HCT116 (cell line): ENCODE results near the gene HRK. TPM values are rescaled to one million over a fixed set of nuclear protein-coding genes. Genes with fewer than 3 reads are reported as not detected.

Experiments used
- ATAC-seq: fragments of 200-7000 bp; cut with Tn5 transposase; 2 replicates; pipeline ENCODE4 v1.9.1; 2020; ENCODE audit warnings: mild to moderate bottlenecking, moderate library complexity
- BruUV-seq: library from RNA; stranded (reverse); fragments of 400-500 nt; replicated peaks from 2 replicates; lab custom pipeline; 2021; lab: Mats Ljungman, UMichigan
- CTCF ChIA-PET: fragments of 300-600 bp; sonication (Branson Sonifier 250); formaldehyde crosslinking; loops from one replicate; lab custom pipeline; 2021; ENCODE audit warnings: antibody characterized with exemption; lab: Charles Lee
- POLR2A ChIA-PET: fragments of 300-600, 350-600 bp; sonication (Branson Sonifier 250); formaldehyde crosslinking; loops from one replicate; lab custom pipeline; 2021; ENCODE audit warnings: antibody characterized with exemption; lab: Charles Lee
- RAD21 ChIA-PET, 2 experiments: fragments of 300-600 bp; sonication (Branson Sonifier 250); formaldehyde crosslinking; loops; one replicate each; lab custom pipeline; 2023; ENCODE audit warnings: low total read pairs in 2 of 2; ENCODE audit not compliant: uncharacterized antibody in 2 of 2, unreplicated experiment in 2 of 2, low non-redundant PET in 1 of 2; lab: Charles Lee
- DNase-seq: peaks from one replicate; pipeline ENCODE4 v3.0.0-alpha.2; 2010; ENCODE audit warnings: low read depth, low spot score
- H2AFZ ChIP-seq: fragments of 200-600 bp; shearing (Covaris generic), sonication (generic); 2 replicates; pipeline ENCODE4 v1.6.1; 2017; ENCODE audit warnings: low read depth, mixed run types, mixed read lengths, antibody characterized with exemption, low read length; ENCODE audit not compliant: poor library complexity, severe bottlenecking
- H3K27ac ChIP-seq: 2 replicates; pipeline ENCODE4 v1.5.1; 2012; ENCODE audit warnings: low read depth, low read length
- H3K27me3 ChIP-seq: fragments of 200-600 bp; sonication (generic); 2 replicates; pipeline ENCODE4 v1.6.1; 2016; ENCODE audit warnings: mixed run types, low read length, mixed read lengths; ENCODE audit not compliant: insufficient read depth
- H3K36me3 ChIP-seq, 2 experiments: fragments of 200-500 bp in 1 of 2; fragments of 200-600 bp in 1 of 2; sonication (Bioruptor generic) in 1 of 2; sonication (generic) in 1 of 2; 2 replicates each; pipeline versions ENCODE4 v1.5.1 to v1.6.1; 2014 to 2016; ENCODE audit warnings: low read length in 2 of 2, inconsistent platforms in 1 of 2, mixed read lengths in 1 of 2, mixed run types in 1 of 2; ENCODE audit not compliant: insufficient read depth in 2 of 2, control insufficient read depth in 1 of 2
- H3K4me1 ChIP-seq, 2 experiments: fragments of 200-600 bp in 1 of 2; sonication (generic) in 1 of 2; 2 replicates each; pipeline versions ENCODE4 v1.5.1 to v1.6.1; 2012 to 2017; ENCODE audit warnings: low read length in 2 of 2, inconsistent platforms in 1 of 2, mild to moderate bottlenecking in 1 of 2, mixed read lengths in 1 of 2, mixed run types in 1 of 2, moderate library complexity in 1 of 2; ENCODE audit not compliant: insufficient read depth in 2 of 2, control insufficient read depth in 1 of 2
- H3K4me2 ChIP-seq: fragments of 200-600 bp; sonication (generic); 2 replicates; pipeline ENCODE4 v1.6.1; 2017; ENCODE audit warnings: mixed run types, low read length, mixed read lengths
- H3K4me3 ChIP-seq, 2 experiments: fragments of 200-600 bp in 1 of 2; sonication (generic) in 1 of 2; replicated peaks in 1 of 2; 2 replicates each; pipeline ENCODE4 v1.5.1; 2011 to 2016; ENCODE audit warnings: low read length in 2 of 2, control low read depth in 1 of 2, low read depth in 1 of 2, mild to moderate bottlenecking in 1 of 2, mixed read lengths in 1 of 2, mixed run types in 1 of 2
- H3K79me2 ChIP-seq: fragments of 200-600 bp; sonication (generic); 2 replicates; pipeline ENCODE4 v1.6.1; 2017; ENCODE audit warnings: mild to moderate bottlenecking, mixed run types, low read length, moderate library complexity, mixed read lengths; ENCODE audit not compliant: insufficient read depth
- H3K9ac ChIP-seq: fragments of 200-600 bp; sonication (generic); 2 replicates; pipeline ENCODE4 v1.6.1; 2016; ENCODE audit warnings: low read length, mixed read lengths
- H3K9me2 ChIP-seq: fragments of 200-600 bp; sonication (generic), shearing (Covaris generic); 2 replicates; pipeline ENCODE4 v1.6.1; 2017; ENCODE audit warnings: mixed run types, mild to moderate bottlenecking, moderate library complexity; ENCODE audit not compliant: insufficient read depth
- H3K9me3 ChIP-seq, 2 experiments: fragments of 200-500 bp in 1 of 2; fragments of 200-600 bp in 1 of 2; sonication (Bioruptor generic) in 1 of 2; sonication (generic) in 1 of 2; 2 replicates each; pipeline ENCODE4 v1.6.1; 2014 to 2017; ENCODE audit warnings: low read length in 2 of 2, mixed read lengths in 2 of 2, inconsistent platforms in 1 of 2, low read depth in 1 of 2, mild to moderate bottlenecking in 1 of 2, mixed run types in 1 of 2, moderate library complexity in 1 of 2; ENCODE audit not compliant: control insufficient read depth in 1 of 2, insufficient read depth in 1 of 2
- H4K20me1 ChIP-seq: fragments of 200-600 bp; sonication (generic), shearing (Covaris generic); 2 replicates; pipeline ENCODE4 v1.6.1; 2017; ENCODE audit warnings: mixed run types, mild to moderate bottlenecking, moderate library complexity; ENCODE audit not compliant: insufficient read depth
- CBX3 ChIP-seq: IDR thresholded peaks from 2 replicates; pipeline ENCODE4 v1.6.1; 2012; ENCODE audit warnings: low read depth
- CTCF ChIP-seq, 3 experiments: fragments of 200-600 bp in 1 of 3; sonication (generic) in 1 of 3; IDR thresholded peaks in 2 of 3; conservative IDR thresholded peaks in 1 of 3; 2 replicates each; pipeline ENCODE4 v1.5.1; 2012 to 2017; ENCODE audit warnings: low read depth in 2 of 3, low read length in 2 of 3, antibody characterized with exemption in 1 of 3, borderline replicate concordance in 1 of 3, control low read depth in 1 of 3, mild to moderate bottlenecking in 1 of 3, mixed read lengths in 1 of 3, mixed run types in 1 of 3, moderate library complexity in 1 of 3; ENCODE audit not compliant: insufficient read depth in 1 of 3
- EGR1 ChIP-seq: IDR thresholded peaks from 2 replicates; pipeline ENCODE4 v1.6.1; 2012; ENCODE audit warnings: low read depth
- ELF1 ChIP-seq: IDR thresholded peaks from 2 replicates; pipeline ENCODE4 v1.6.1; 2012; ENCODE audit warnings: low read depth, borderline replicate concordance
- EZH2 ChIP-seq: fragments of 200-600 bp; sonication (generic); IDR thresholded peaks from 2 replicates; pipeline ENCODE4 v1.6.1; 2017; ENCODE audit warnings: antibody characterized with exemption, mixed run types
- EZH2phosphoT487 ChIP-seq: fragments of 200-600 bp; IDR thresholded peaks from 2 replicates; pipeline ENCODE4 v1.6.1; 2018; ENCODE audit warnings: antibody characterized with exemption, borderline replicate concordance
- FOSL1 ChIP-seq: IDR thresholded peaks from 2 replicates; pipeline ENCODE4 v1.6.1; 2012; ENCODE audit warnings: low read depth
- JUND ChIP-seq: IDR thresholded peaks from 2 replicates; pipeline ENCODE4 v1.6.1; 2012
- POLR2AphosphoS5 ChIP-seq: IDR thresholded peaks from 2 replicates; pipeline ENCODE4 v1.6.1; 2011; ENCODE audit warnings: mild to moderate bottlenecking, low read depth, low read length, moderate library complexity
- RAD21 ChIP-seq: IDR thresholded peaks from 2 replicates; pipeline ENCODE4 v1.6.1; 2012; ENCODE audit warnings: low read depth, mild to moderate bottlenecking
- REST ChIP-seq: IDR thresholded peaks from 2 replicates; pipeline ENCODE4 v1.6.1; 2012; ENCODE audit warnings: low read depth
- SIN3A ChIP-seq: IDR thresholded peaks from 2 replicates; pipeline ENCODE4 v1.6.1; 2012; ENCODE audit warnings: low read depth
- SP1 ChIP-seq: IDR thresholded peaks from 2 replicates; pipeline ENCODE4 v1.6.1; 2012; ENCODE audit warnings: low read depth
- TCF7L2 ChIP-seq: IDR thresholded peaks from 2 replicates; pipeline ENCODE4 v1.7.0; 2011; ENCODE audit warnings: borderline replicate concordance, inconsistent platforms; ENCODE audit not compliant: insufficient read depth, insufficient read length; ENCODE audit errors: extremely low read depth
- ZFX ChIP-seq: fragments of 450-650 bp; IDR thresholded peaks from 2 replicates; pipeline ENCODE4 v1.6.1; 2017
- intact Hi-C: fragments of 100-400 bp; cut with micrococcal nuclease; formaldehyde crosslinking; loops from 2 replicates; pipeline ENCODE4 v1.10.0; 2022
- total RNA-seq: library from RNA; stranded (reverse); gene quantifications from one replicate; pipeline ENCODE4 v1.2.1, GENCODE V29; 2021; ENCODE audit not compliant: unreplicated experiment

HRK gene
- total RNA-seq, 1 experiment from 2014 or later: 4.3 TPM

GRCh38 chr12:116922194-116922897 is 41.1 kb upstream of the HRK start:
- Histone ChIP-seq H3K79me2 (peaks cover 2% of the 10 kb centered on the region), H3K27me3 (no peaks in the 10 kb centered on the region), H3K9me3 (no peaks in the 10 kb centered on the region), H3K36me3 (no peaks in the 10 kb centered on the region), H3K9me2 (no peaks in the 10 kb centered on the region), H3K27ac (no peak overlapping the region), H2AFZ (no peak overlapping the region), H3K4me2 (no peak overlapping the region), H4K20me1 (no peaks in the 10 kb centered on the region), H3K4me3 (no peak overlapping the region), H3K9ac (no peak overlapping the region), H3K4me1 (peaks cover 5 to 17% of the 10 kb centered on the region in 2 experiments)
- ChIA-PET POLR2A (no interaction called here), CTCF (no interaction called here), RAD21 (no interaction called here)
- BruUV-seq: no TSS peak
- intact Hi-C loops: no loop called here
- DNase-seq (no peak), ATAC-seq (no peak)
- TF ChIP-seq JUND: no peak
- no peak for TF ChIP-seq SIN3A
- TF ChIP-seq EGR1: no peak

- no peak for DNase-seq
- no peaks in the 10 kb centered on the region for H3K27me3 ChIP-seq
- ChIA-PET RAD21 (no interaction called here), CTCF (no interaction called here), POLR2A (no interaction called here)
- peaks cover 5% of the 10 kb centered on the region for H3K79me2 ChIP-seq
- no peak overlapping the region for H2AFZ ChIP-seq
- no peaks in the 10 kb centered on the region for H3K36me3 ChIP-seq
- ATAC-seq: no peak
- intact Hi-C loops: no loop called here
- H3K4me3 ChIP-seq: no peak overlapping the region
- H4K20me1 ChIP-seq: no peaks in the 10 kb centered on the region
- H3K4me1 ChIP-seq: peaks cover 16 to 31% of the 10 kb centered on the region in 2 experiments
- H3K9me3 ChIP-seq: no peaks in the 10 kb centered on the region
- no peaks in the 10 kb centered on the region for H3K9me2 ChIP-seq
- BruUV-seq: no TSS peak
- no peak overlapping the region for H3K9ac ChIP-seq
- TF ChIP-seq EZH2 (no peak), FOSL1 (no peak), RAD21 (no peak), CBX3 (no peak), ELF1 (no peak), ZFX (no peak), SP1 (no peak), JUND (no peak), CTCF (IDR thresholded peaks at IDR 0.05 in 2 of 3, conservative IDR thresholded peaks at IDR 0.05 in 1 of 3; ENCODE audit: borderline replicate concordance in 1 of 3, insufficient read depth in 1 of 3, low read depth in 2 of 3, low read length in 2 of 3) (no peak), TCF7L2 (no peak), REST (no peak), POLR2AphosphoS5 (no peak), EZH2phosphoT487 (no peak), EGR1 (no peak)
- H3K4me2 ChIP-seq: no peak overlapping the region
- H3K27ac ChIP-seq: no peak overlapping the region
These were observed 39.7 kb upstream of the HRK start for GRCh38 chr12:116920939-116921338.
